Measurements from ENCODE around the gene TNS1. TPM values are rescaled to one million over a fixed set of nuclear protein-coding genes. Genes with fewer than 3 reads are reported as not detected.

TNS1 gene
- total and polyA plus RNA-seq, 2 donors (not counting 1 experiment from before 2014, with no cell fraction given), result 0.10 to 0.86 TPM

GRCh38 chr2:217934321-217935131 is 68.3 kb downstream of the TNS1 start:
- DNase-seq (no peak), ATAC-seq (ENCODE audit: low read depth) (no peak)
- no peaks in the 10 kb centered on the region for H3K9me3 ChIP-seq (ENCODE audit: control extremely low read depth in 1 of 3, control insufficient read depth in 2 of 3, insufficient read depth in 1 of 3, low read length in 2 of 3)
- ChIA-PET POLR2A (no interaction called here), CTCF (no interaction called here)
- no peaks in the 10 kb centered on the region for H4K20me1 ChIP-seq (ENCODE audit: control insufficient read depth, insufficient read depth, low read length, poor library complexity, severe bottlenecking)
- Mint-ChIP-seq H3K4me3 (no peak overlapping the region), H3K9me3 (ENCODE audit: insufficient read depth) (no peaks in the 10 kb centered on the region), H3K27me3 (peaks cover 19% of the 10 kb centered on the region), H3K4me1 (peaks cover 4% of the 10 kb centered on the region), H3K27ac (no peak overlapping the region)
- peaks cover 0 to 5% of the 10 kb centered on the region in 2 donors for H3K4me1 ChIP-seq (ENCODE audit: control insufficient read depth in 2 of 2, insufficient read depth in 2 of 2, low read length in 2 of 2)
- H2AFZ ChIP-seq (ENCODE audit: insufficient read depth, low read depth, low read length, poor library complexity, severe bottlenecking), result no peak overlapping the region
- intact Hi-C loops (cut with micrococcal nuclease), result no loop called here
- WGBS (ENCODE audit: insufficient coverage), result 41% methylated on average over 11 of the region's 13 CpGs
- no peaks in the 10 kb centered on the region for H3K79me2 ChIP-seq (ENCODE audit: control insufficient read depth, insufficient read depth, low read length)
- H3K27me3 ChIP-seq (replicated peaks in 1 of 4; ENCODE audit: control extremely low read depth in 1 of 4, control insufficient read depth in 3 of 4, insufficient read depth in 4 of 4, low read length in 3 of 4), result no peaks in the 10 kb centered on the region
- no peak overlapping the region for H3K4me3 ChIP-seq (ENCODE audit: control extremely low read depth in 1 of 5, extremely low read depth in 1 of 5, insufficient read depth in 1 of 5, low read depth in 2 of 5, low read length in 4 of 5)
- no peaks in the 10 kb centered on the region for H3K36me3 ChIP-seq (replicated peaks in 1 of 2; ENCODE audit: control extremely low read depth in 1 of 2, control insufficient read depth in 1 of 2, extremely low read depth in 1 of 2, insufficient read depth in 2 of 2, low read length in 1 of 2)
- H3K9ac ChIP-seq (ENCODE audit: low read length), result no peak overlapping the region
- no peak for TF ChIP-seq EZH2 (IDR thresholded peaks at IDR 0.05; ENCODE audit: borderline replicate concordance, insufficient read depth, low read depth, low read length, poor library complexity, severe bottlenecking)
- TF ChIP-seq, protein P1, sequence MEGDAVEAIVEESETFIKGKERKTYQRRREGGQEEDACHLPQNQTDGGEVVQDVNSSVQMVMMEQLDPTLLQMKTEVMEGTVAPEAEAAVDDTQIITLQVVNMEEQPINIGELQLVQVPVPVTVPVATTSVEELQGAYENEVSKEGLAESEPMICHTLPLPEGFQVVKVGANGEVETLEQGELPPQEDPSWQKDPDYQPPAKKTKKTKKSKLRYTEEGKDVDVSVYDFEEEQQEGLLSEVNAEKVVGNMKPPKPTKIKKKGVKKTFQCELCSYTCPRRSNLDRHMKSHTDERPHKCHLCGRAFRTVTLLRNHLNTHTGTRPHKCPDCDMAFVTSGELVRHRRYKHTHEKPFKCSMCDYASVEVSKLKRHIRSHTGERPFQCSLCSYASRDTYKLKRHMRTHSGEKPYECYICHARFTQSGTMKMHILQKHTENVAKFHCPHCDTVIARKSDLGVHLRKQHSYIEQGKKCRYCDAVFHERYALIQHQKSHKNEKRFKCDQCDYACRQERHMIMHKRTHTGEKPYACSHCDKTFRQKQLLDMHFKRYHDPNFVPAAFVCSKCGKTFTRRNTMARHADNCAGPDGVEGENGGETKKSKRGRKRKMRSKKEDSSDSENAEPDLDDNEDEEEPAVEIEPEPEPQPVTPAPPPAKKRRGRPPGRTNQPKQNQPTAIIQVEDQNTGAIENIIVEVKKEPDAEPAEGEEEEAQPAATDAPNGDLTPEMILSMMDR (IDR thresholded peaks at IDR 0.05), result no peak
- H3K4me2 ChIP-seq (replicated peaks; ENCODE audit: low read depth, low read length, poor library complexity, severe bottlenecking), result no peak overlapping the region
- no peak overlapping the region for H3K27ac ChIP-seq (ENCODE audit: low read length in 2 of 2)

- Histone ChIP-seq H3K79me2 (ENCODE audit: control insufficient read depth, insufficient read depth, low read length) (no peaks in the 10 kb centered on the region), H3K4me2 (replicated peaks; ENCODE audit: low read depth, low read length, poor library complexity, severe bottlenecking) (no peak overlapping the region), H4K20me1 (ENCODE audit: control insufficient read depth, insufficient read depth, low read length, poor library complexity, severe bottlenecking) (no peaks in the 10 kb centered on the region), H3K9ac (ENCODE audit: low read length) (no peak overlapping the region), H2AFZ (ENCODE audit: insufficient read depth, low read depth, low read length, poor library complexity, severe bottlenecking) (no peak overlapping the region), H3K27me3 (replicated peaks in 1 of 4; ENCODE audit: control extremely low read depth in 1 of 4, control insufficient read depth in 3 of 4, insufficient read depth in 4 of 4, low read length in 3 of 4) (no peaks in the 10 kb centered on the region), H3K4me1 (ENCODE audit: control insufficient read depth in 2 of 2, insufficient read depth in 2 of 2, low read length in 2 of 2) (peaks cover 0 to 5% of the 10 kb centered on the region in 2 donors), H3K36me3 (replicated peaks in 1 of 2; ENCODE audit: control extremely low read depth in 1 of 2, control insufficient read depth in 1 of 2, extremely low read depth in 1 of 2, insufficient read depth in 2 of 2, low read length in 1 of 2) (no peaks in the 10 kb centered on the region), H3K9me3 (ENCODE audit: control extremely low read depth in 1 of 3, control insufficient read depth in 2 of 3, insufficient read depth in 1 of 3, low read length in 2 of 3) (no peaks in the 10 kb centered on the region), H3K4me3 (ENCODE audit: control extremely low read depth in 1 of 5, extremely low read depth in 1 of 5, insufficient read depth in 1 of 5, low read depth in 2 of 5, low read length in 4 of 5) (no peak overlapping the region), H3K27ac (ENCODE audit: low read length in 2 of 2) (no peak overlapping the region)
- intact Hi-C loops (cut with micrococcal nuclease), result no loop called here
- Mint-ChIP-seq H3K4me3 (no peak overlapping the region), H3K4me1 (peaks cover 5% of the 10 kb centered on the region), H3K27ac (no peak overlapping the region), H3K27me3 (peaks cover 19% of the 10 kb centered on the region), H3K9me3 (ENCODE audit: insufficient read depth) (no peaks in the 10 kb centered on the region)
- TF ChIP-seq EZH2 (IDR thresholded peaks at IDR 0.05; ENCODE audit: borderline replicate concordance, insufficient read depth, low read depth, low read length, poor library complexity, severe bottlenecking), result no peak
- TF ChIP-seq, protein P1 (IDR thresholded peaks at IDR 0.05), result no peak
- POLR2A ChIA-PET, result no interaction called here
- ATAC-seq (ENCODE audit: low read depth) (no peak), DNase-seq (no peak)
- CTCF ChIA-PET, result interaction anchor here (1.1 kb wide), 1 partner anchor 47 kb away, joined by 3 read pairs; no protein-coding TSS in a partner anchor
- no CpG with 5 or more reads among the region's 3 CpGs for WGBS (ENCODE audit: insufficient coverage)
Measured at GRCh38 chr2:217933617-217933993, 69.2 kb downstream of the TNS1 start.

Measured in B cell (primary cell).